HepG2 (cell line): Measurements from ENCODE around the gene THUMPD2. TPM values are rescaled to one million over a fixed set of nuclear protein-coding genes. Genes with fewer than 3 reads are reported as not detected.

ENCODE experiments used
- ATAC-seq: fragments of 200-7000 bp; cut with Tn5 transposase; 3 replicates; pipeline ENCODE4 v1.9.1; 2020; ENCODE audit warnings: mild to moderate bottlenecking, moderate library complexity
- BruUV-seq: library from RNA; stranded (reverse); fragments of 400-500 nt; replicated peaks from 2 replicates; lab custom pipeline; 2021; lab: Mats Ljungman, UMichigan
- CTCF ChIA-PET: fragments of 300-600 bp; formaldehyde crosslinking; extraction: SDS; loops from one replicate; lab custom pipeline; 2021; ENCODE audit warnings: low total read pairs, inconsistent platforms, low intra/inter-chr PET ratio; lab: Yijun Ruan, JAX
- POLR2A ChIA-PET: fragments of 350-600 bp; sonication (Branson Sonifier 250); formaldehyde crosslinking; loops from one replicate; lab custom pipeline; 2020; ENCODE audit warnings: antibody characterized with exemption, inconsistent platforms; lab: Yijun Ruan, JAX
- DNase-seq: peaks from one replicate; pipeline ENCODE4 v3.0.0-alpha.2; 2015; ENCODE audit warnings: low spot score
- FAIRE-seq: peaks from 3 replicates; lab custom pipeline; 2011; peaks lifted over from hg19 to GRCh38; lab: Jason Lieb, UNC
- H2AFZ ChIP-seq: one replicate; pipeline ENCODE4 v1.6.1; 2011; ENCODE audit warnings: low read length, inconsistent platforms
- H3K27ac ChIP-seq: fragments of 300-600 bp; 3 replicates; pipeline ENCODE4 v1.8.0; 2011; ENCODE audit warnings: mixed run types, mild to moderate bottlenecking, mixed read lengths, low read length, inconsistent platforms; ENCODE audit not compliant: insufficient read depth; ENCODE audit errors: extremely low read length
- H3K27me3 ChIP-seq, 2 experiments: fragments of 200-600 bp in 1 of 2; 2 replicates in 1 of 2; 3 replicates in 1 of 2; pipeline versions ENCODE4 v1.6.0 to v1.8.0; 2011; ENCODE audit warnings: low read length in 2 of 2, mild to moderate bottlenecking in 2 of 2, moderate library complexity in 2 of 2, inconsistent platforms in 1 of 2; ENCODE audit not compliant: insufficient read depth in 2 of 2, control insufficient read depth in 1 of 2
- H3K36me3 ChIP-seq, 2 experiments: fragments of 200-600 bp in 1 of 2; replicated peaks in 1 of 2; 2 replicates in 1 of 2; 3 replicates in 1 of 2; pipeline versions ENCODE4 v1.5.1 to v1.8.0; 2011; ENCODE audit warnings: low read length in 2 of 2, inconsistent platforms in 1 of 2; ENCODE audit not compliant: insufficient read depth in 2 of 2, control insufficient read depth in 1 of 2
- H3K4me1 ChIP-seq: 2 replicates; pipeline ENCODE4 v1.5.1; 2012; ENCODE audit warnings: low read length, inconsistent platforms; ENCODE audit not compliant: insufficient read depth
- H3K4me2 ChIP-seq: 2 replicates; pipeline ENCODE4 v1.6.0; 2011; ENCODE audit warnings: low read depth, low read length, inconsistent platforms
- H3K4me3 ChIP-seq, 3 experiments: fragments of 200-600 bp in 1 of 3; sonication (generic), shearing (Covaris generic) in 1 of 3; replicated peaks in 1 of 3; 2 replicates each; pipeline ENCODE4 v1.5.1; 2011 to 2016; ENCODE audit warnings: low read length in 3 of 3, inconsistent platforms in 2 of 3, low read depth in 2 of 3, mild to moderate bottlenecking in 2 of 3, control low read depth in 1 of 3, mixed read lengths in 1 of 3; ENCODE audit not compliant: insufficient read depth in 1 of 3
- H3K79me2 ChIP-seq: one replicate; pipeline ENCODE4 v1.6.1; 2011; ENCODE audit warnings: low read length, inconsistent platforms; ENCODE audit not compliant: insufficient read depth
- H3K9ac ChIP-seq: 2 replicates; pipeline ENCODE4 v1.6.0; 2011; ENCODE audit warnings: mild to moderate bottlenecking, low read depth, low read length, inconsistent platforms; ENCODE audit not compliant: insufficient read depth
- H3K9me3 ChIP-seq: 2 replicates; pipeline ENCODE4 v1.5.1; 2012; ENCODE audit warnings: mild to moderate bottlenecking, low read length
- H4K20me1 ChIP-seq: 2 replicates; pipeline ENCODE4 v1.6.0; 2011; ENCODE audit warnings: inconsistent platforms, mild to moderate bottlenecking, low read length, moderate library complexity; ENCODE audit not compliant: insufficient read depth
- AGO2 ChIP-seq: fragments of 200-400 bp; formaldehyde crosslinking; optimal IDR thresholded peaks from 2 replicates; pipeline ENCODE3; 2017; ENCODE audit warnings: mild to moderate bottlenecking, low read depth, low read length, moderate library complexity
- ETV6 ChIP-seq: sonication (generic); formaldehyde crosslinking; conservative IDR thresholded peaks from 2 replicates; pipeline ENCODE4 v1.4.0; 2020; ENCODE audit warnings: missing genetic modification reagents
- HNF4A ChIP-seq: sonication (generic); formaldehyde crosslinking; IDR thresholded peaks from 2 replicates; pipeline ENCODE4 v1.4.0; 2020; ENCODE audit warnings: missing genetic modification reagents
- IKZF4 ChIP-seq: sonication (generic); formaldehyde crosslinking; IDR thresholded peaks from 2 replicates; pipeline ENCODE4 v1.5.1; 2020; ENCODE audit warnings: borderline replicate concordance, mild to moderate bottlenecking, low read depth, missing genetic modification reagents; ENCODE audit errors: not compliant biosample characterization
- JUND ChIP-seq: sonication (generic); formaldehyde crosslinking; IDR thresholded peaks from 2 replicates; pipeline ENCODE4 v1.8.0; 2022; ENCODE audit warnings: mild to moderate bottlenecking, missing genetic modification reagents
- PHB2 ChIP-seq: fragments of 450-650 bp; IDR thresholded peaks from 2 replicates; pipeline ENCODE4 v1.6.1; 2018; ENCODE audit not compliant: partially characterized antibody
- RCOR2 ChIP-seq: IDR thresholded peaks from 2 replicates; pipeline ENCODE4 v1.6.1; 2016; ENCODE audit warnings: missing biosample characterization, missing genetic modification reagents
- REPIN1 ChIP-seq: sonication (generic); formaldehyde crosslinking; IDR thresholded peaks from 2 replicates; pipeline ENCODE4 v1.8.0; 2022; ENCODE audit warnings: missing genetic modification reagents, low read depth, mild to moderate bottlenecking, borderline replicate concordance
- ZFP62 ChIP-seq: sonication (generic); formaldehyde crosslinking; IDR thresholded peaks from 2 replicates; pipeline ENCODE4 v1.4.0; 2020; ENCODE audit warnings: missing genetic modification reagents
- ZNF10 ChIP-seq: sonication (generic); formaldehyde crosslinking; IDR thresholded peaks from 2 replicates; pipeline ENCODE4 v1.4.0; 2020; ENCODE audit warnings: mild to moderate bottlenecking, low read depth, missing genetic modification reagents, borderline replicate concordance
- ZNF20 ChIP-seq: sonication (generic); formaldehyde crosslinking; IDR thresholded peaks from 2 replicates; pipeline ENCODE4 v1.4.0; 2020; ENCODE audit warnings: mild to moderate bottlenecking, moderate library complexity, missing genetic modification reagents
- ZNF232 ChIP-seq: sonication (generic); formaldehyde crosslinking; IDR thresholded peaks from 2 replicates; pipeline ENCODE4 v1.4.0; 2020; ENCODE audit warnings: missing genetic modification reagents, borderline replicate concordance
- ZNF235 ChIP-seq: sonication (generic); formaldehyde crosslinking; IDR thresholded peaks from 2 replicates; pipeline ENCODE4 v1.8.1; 2023; ENCODE audit warnings: mild to moderate bottlenecking, missing genetic modification reagents, borderline replicate concordance
- WGBS: methylation state at CpG from one replicate; pipeline ENCODE4 v1.1.6; 2017; ENCODE audit warnings: low lambda C conversion rate; 5-methylcytosine and 5-hydroxymethylcytosine counted together
- in situ Hi-C: cut with HindIII; loops from 2 replicates; pipeline ENCODE4 v1.10.0; 2017; ENCODE audit warnings: low pct_unique_long_range_greater_than_20kb; ENCODE audit not compliant: extremely low pct_ligation_motif_present
- intact Hi-C: fragments of 100-400 bp; cut with micrococcal nuclease; formaldehyde crosslinking; loops from one replicate; pipeline ENCODE4 v1.10.0; 2022; ENCODE audit not compliant: unreplicated experiment
- polyA plus RNA-seq, 8 experiments: library from polyadenylated mRNA; depleted of rRNA in 3 of 8; stranded (reverse) in 7 of 8; unstranded in 1 of 8; fragments of >200 nt; fragmentation: Illumina TruSeq in 4 of 8; extraction: Trizol in 4 of 8; gene quantifications; 2 replicates each; pipeline versions ENCODE4 v1.2.1 to v1.2.3, GENCODE V29; 2011 to 2016; ENCODE audit warnings: low read depth in 4 of 8, missing spikeins in 1 of 8, mixed read lengths in 1 of 8; ENCODE audit not compliant: insufficient read depth in 1 of 8
- total RNA-seq, 5 experiments: library from RNA; depleted of rRNA; stranded (reverse); fragments of >200 nt; fragmentation: Illumina TruSeq; extraction: Trizol; gene quantifications; 2 replicates each; pipeline ENCODE4 v1.2.3, GENCODE V29; 2016; ENCODE audit warnings: low read depth in 1 of 5
- TF ChIP-seq, protein P1 (sequence below): sonication (generic); formaldehyde crosslinking; IDR thresholded peaks from 2 replicates; pipeline ENCODE4 v1.9.0; 2021; ENCODE audit warnings: mild to moderate bottlenecking, missing genetic modification reagents
- TF ChIP-seq, protein P2 (sequence below): IDR thresholded peaks from 2 replicates; pipeline ENCODE4 v1.6.1; 2018; ENCODE audit warnings: missing genetic modification reagents

The THUMPD2 gene
- total and polyA plus RNA-seq, 2 of the 13 experiments (the other 11 are each of a cell fraction or from before 2014, with no cell fraction given) = 11.8 to 15.6 TPM

DNA sequence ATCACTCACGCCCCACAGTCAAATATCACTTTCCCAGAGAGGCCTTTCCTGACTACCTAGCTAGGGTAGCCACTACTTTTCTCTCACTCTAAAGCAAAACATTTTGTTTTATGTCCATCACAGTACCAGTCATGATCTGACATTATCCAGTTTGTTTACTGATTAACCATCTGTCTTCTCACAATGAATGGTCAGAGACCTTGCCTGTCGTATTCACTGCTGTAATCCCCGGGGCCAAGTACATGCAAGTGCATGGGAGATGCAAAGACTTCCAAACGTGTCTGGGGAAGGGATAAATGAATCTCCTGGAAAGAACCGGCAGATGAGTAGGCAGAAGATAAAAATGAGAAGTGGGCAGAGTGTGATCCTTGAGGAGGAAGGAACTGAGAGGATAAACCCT is 39.7 kb downstream of the THUMPD2 start (continued):
- TF ChIP-seq, protein P1, sequence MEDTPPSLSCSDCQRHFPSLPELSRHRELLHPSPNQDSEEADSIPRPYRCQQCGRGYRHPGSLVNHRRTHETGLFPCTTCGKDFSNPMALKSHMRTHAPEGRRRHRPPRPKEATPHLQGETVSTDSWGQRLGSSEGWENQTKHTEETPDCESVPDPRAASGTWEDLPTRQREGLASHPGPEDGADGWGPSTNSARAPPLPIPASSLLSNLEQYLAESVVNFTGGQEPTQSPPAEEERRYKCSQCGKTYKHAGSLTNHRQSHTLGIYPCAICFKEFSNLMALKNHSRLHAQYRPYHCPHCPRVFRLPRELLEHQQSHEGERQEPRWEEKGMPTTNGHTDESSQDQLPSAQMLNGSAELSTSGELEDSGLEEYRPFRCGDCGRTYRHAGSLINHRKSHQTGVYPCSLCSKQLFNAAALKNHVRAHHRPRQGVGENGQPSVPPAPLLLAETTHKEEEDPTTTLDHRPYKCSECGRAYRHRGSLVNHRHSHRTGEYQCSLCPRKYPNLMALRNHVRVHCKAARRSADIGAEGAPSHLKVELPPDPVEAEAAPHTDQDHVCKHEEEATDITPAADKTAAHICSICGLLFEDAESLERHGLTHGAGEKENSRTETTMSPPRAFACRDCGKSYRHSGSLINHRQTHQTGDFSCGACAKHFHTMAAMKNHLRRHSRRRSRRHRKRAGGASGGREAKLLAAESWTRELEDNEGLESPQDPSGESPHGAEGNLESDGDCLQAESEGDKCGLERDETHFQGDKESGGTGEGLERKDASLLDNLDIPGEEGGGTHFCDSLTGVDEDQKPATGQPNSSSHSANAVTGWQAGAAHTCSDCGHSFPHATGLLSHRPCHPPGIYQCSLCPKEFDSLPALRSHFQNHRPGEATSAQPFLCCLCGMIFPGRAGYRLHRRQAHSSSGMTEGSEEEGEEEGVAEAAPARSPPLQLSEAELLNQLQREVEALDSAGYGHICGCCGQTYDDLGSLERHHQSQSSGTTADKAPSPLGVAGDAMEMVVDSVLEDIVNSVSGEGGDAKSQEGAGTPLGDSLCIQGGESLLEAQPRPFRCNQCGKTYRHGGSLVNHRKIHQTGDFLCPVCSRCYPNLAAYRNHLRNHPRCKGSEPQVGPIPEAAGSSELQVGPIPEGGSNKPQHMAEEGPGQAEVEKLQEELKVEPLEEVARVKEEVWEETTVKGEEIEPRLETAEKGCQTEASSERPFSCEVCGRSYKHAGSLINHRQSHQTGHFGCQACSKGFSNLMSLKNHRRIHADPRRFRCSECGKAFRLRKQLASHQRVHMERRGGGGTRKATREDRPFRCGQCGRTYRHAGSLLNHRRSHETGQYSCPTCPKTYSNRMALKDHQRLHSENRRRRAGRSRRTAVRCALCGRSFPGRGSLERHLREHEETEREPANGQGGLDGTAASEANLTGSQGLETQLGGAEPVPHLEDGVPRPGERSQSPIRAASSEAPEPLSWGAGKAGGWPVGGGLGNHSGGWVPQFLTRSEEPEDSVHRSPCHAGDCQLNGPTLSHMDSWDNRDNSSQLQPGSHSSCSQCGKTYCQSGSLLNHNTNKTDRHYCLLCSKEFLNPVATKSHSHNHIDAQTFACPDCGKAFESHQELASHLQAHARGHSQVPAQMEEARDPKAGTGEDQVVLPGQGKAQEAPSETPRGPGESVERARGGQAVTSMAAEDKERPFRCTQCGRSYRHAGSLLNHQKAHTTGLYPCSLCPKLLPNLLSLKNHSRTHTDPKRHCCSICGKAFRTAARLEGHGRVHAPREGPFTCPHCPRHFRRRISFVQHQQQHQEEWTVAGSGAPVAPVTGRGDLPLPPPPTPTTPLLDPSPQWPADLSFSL (CRISPR knock-in tag) = no peak
- TF ChIP-seq ZNF235 (CRISPR knock-in tag) (no peak), PHB2 (no peak), RCOR2 (CRISPR knock-in tag) (no peak)

DNA sequence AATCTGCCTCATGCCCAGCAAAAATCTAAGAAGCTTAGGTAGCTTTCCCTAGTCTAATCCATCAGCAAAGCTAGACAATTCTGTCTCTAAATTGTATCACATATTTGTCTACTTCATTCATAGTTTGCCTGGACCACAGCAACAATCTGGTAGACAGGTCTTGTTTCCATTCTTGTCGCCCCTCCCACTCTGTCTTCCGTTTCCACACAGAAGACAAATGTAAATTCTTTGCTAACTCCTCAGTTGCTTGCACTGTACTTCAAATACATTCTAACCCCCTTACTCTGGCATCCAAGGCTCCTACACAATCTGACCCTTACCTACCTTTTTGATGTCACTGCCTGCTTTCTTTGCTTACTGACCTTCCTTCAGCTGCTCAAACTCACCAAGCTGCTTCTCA is 40.1 kb downstream of the THUMPD2 start:
- Histone ChIP-seq H3K9ac (no peak overlapping the region), H3K27ac (no peak overlapping the region), H3K4me3 (no peak overlapping the region), H3K4me2 (no peak overlapping the region), H2AFZ (no peak overlapping the region), H3K27me3 (no peaks in the 10 kb centered on the region), H3K9me3 (no peaks in the 10 kb centered on the region), H3K4me1 (no peaks in the 10 kb centered on the region), H4K20me1 (no peaks in the 10 kb centered on the region), H3K36me3 (peaks cover 29 to 82% of the 10 kb centered on the region in 2 experiments), H3K79me2 (no peaks in the 10 kb centered on the region)
- ATAC-seq (no peak), FAIRE-seq (no peak), DNase-seq (no peak)
- 99% methylated on average over 2 of the region's 2 CpGs for WGBS
- intact Hi-C loops = no loop called here
- POLR2A ChIA-PET = no interaction called here
- in situ Hi-C loops = no loop called here
- no peak for TF ChIP-seq ZNF232
- no peak for TF ChIP-seq ETV6 (CRISPR knock-in tag)
- TF ChIP-seq JUND = no peak
- TF ChIP-seq, protein P2, sequence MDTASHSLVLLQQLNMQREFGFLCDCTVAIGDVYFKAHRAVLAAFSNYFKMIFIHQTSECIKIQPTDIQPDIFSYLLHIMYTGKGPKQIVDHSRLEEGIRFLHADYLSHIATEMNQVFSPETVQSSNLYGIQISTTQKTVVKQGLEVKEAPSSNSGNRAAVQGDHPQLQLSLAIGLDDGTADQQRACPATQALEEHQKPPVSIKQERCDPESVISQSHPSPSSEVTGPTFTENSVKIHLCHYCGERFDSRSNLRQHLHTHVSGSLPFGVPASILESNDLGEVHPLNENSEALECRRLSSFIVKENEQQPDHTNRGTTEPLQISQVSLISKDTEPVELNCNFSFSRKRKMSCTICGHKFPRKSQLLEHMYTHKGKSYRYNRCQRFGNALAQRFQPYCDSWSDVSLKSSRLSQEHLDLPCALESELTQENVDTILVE (CRISPR knock-in tag) = no peak
- TF ChIP-seq AGO2 = no peak
- no peak for TF ChIP-seq HNF4A
- TF ChIP-seq ZFP62 (CRISPR knock-in tag) = no peak
- no peak for TF ChIP-seq ZNF10
- TF ChIP-seq ZNF20 (CRISPR knock-in tag) = no peak
- no peak for TF ChIP-seq REPIN1 (CRISPR knock-in tag)
- no peak for TF ChIP-seq IKZF4 (CRISPR knock-in tag)
- CTCF ChIA-PET = no interaction called here
- no TSS peak for BruUV-seq
